Fibroblast of lung (primary cell): ENCODE measurements around the gene SUGCT. TPM values are rescaled to one million over a fixed set of nuclear protein-coding genes. Genes with fewer than 3 reads are reported as not detected.

ENCODE experiments used
- DNase-seq, 2 donors: peaks; one replicate each; pipeline versions ENCODE4 v3.0.0 to v3.0.0-alpha.2; 2010; ENCODE audit warnings: low read depth in 2 of 2
- H2AFZ ChIP-seq: 2 replicates; pipeline ENCODE4 v1.5.1; 2012; ENCODE audit warnings: low read length, control low read depth, inconsistent platforms
- H3K27ac ChIP-seq: 2 replicates; pipeline ENCODE4 v1.5.1; 2011; ENCODE audit warnings: low read length, control low read depth; ENCODE audit not compliant: insufficient read depth
- H3K27me3 ChIP-seq: 2 replicates; pipeline ENCODE4 v1.5.1; 2011; ENCODE audit warnings: mild to moderate bottlenecking, low read length; ENCODE audit not compliant: control insufficient read depth, insufficient read depth
- H3K36me3 ChIP-seq: 2 replicates; pipeline ENCODE4 v1.5.1; 2011; ENCODE audit warnings: low read length; ENCODE audit not compliant: control insufficient read depth, insufficient read depth
- H3K4me1 ChIP-seq: 2 replicates; pipeline ENCODE4 v1.5.1; 2011; ENCODE audit warnings: low read length; ENCODE audit not compliant: control insufficient read depth, insufficient read depth; ENCODE audit errors: extremely low read depth
- H3K4me2 ChIP-seq: 2 replicates; pipeline ENCODE4 v1.5.1; 2011; ENCODE audit warnings: low read length, control low read depth; ENCODE audit not compliant: insufficient read depth; ENCODE audit errors: extremely low read depth
- H3K4me3 ChIP-seq, 4 experiments: fragments of 200-600 bp in 1 of 4; sonication (generic) in 1 of 4; replicated peaks in 1 of 4; 2 replicates each; pipeline ENCODE4 v1.5.1; 2011 to 2016; ENCODE audit warnings: low read length in 4 of 4, low read depth in 3 of 4, mild to moderate bottlenecking in 3 of 4, control low read depth in 2 of 4, inconsistent platforms in 1 of 4, mixed read lengths in 1 of 4; ENCODE audit not compliant: insufficient read depth in 1 of 4; ENCODE audit errors: control extremely low read depth in 1 of 4
- H3K79me2 ChIP-seq: 2 replicates; pipeline ENCODE4 v1.5.1; 2012; ENCODE audit warnings: mild to moderate bottlenecking, low read length, inconsistent platforms; ENCODE audit not compliant: control insufficient read depth, insufficient read depth
- H3K9ac ChIP-seq: 2 replicates; pipeline ENCODE4 v1.5.1; 2011; ENCODE audit warnings: mild to moderate bottlenecking, low read length, control low read depth; ENCODE audit not compliant: insufficient read depth
- H3K9me3 ChIP-seq: 2 replicates; pipeline ENCODE4 v1.5.1; 2012; ENCODE audit warnings: low read depth, low read length; ENCODE audit not compliant: control insufficient read depth, insufficient read depth
- H4K20me1 ChIP-seq: 2 replicates; pipeline ENCODE4 v1.5.1; 2011; ENCODE audit warnings: low read length; ENCODE audit not compliant: control insufficient read depth, insufficient read depth; ENCODE audit errors: extremely low read depth
- EZH2 ChIP-seq: IDR thresholded peaks from 2 replicates; pipeline ENCODE4 v1.5.1; 2012; ENCODE audit warnings: low read length, control low read depth, mild to moderate bottlenecking; ENCODE audit errors: missing control alignments
- polyA plus RNA-seq, 2 donors: library from polyadenylated mRNA; depleted of rRNA in 1 of 2; stranded (reverse) in 1 of 2; unstranded in 1 of 2; fragments of >200 nt; gene quantifications; 2 replicates each; pipeline ENCODE4 v1.2.1, GENCODE V29; 2011 to 2012; ENCODE audit warnings: missing spikeins in 1 of 2
- total RNA-seq: library from RNA; depleted of rRNA; stranded (reverse); fragments of >200 nt; gene quantifications from 2 replicates; pipeline ENCODE4 v1.2.1, GENCODE V29; 2014
- TF ChIP-seq, protein P1 (sequence below), 2 donors: IDR thresholded peaks in 1 of 2; conservative IDR thresholded peaks in 1 of 2; 1 replicate in 1 of 2; 2 replicates in 1 of 2; pipeline ENCODE4 v1.5.1; 2011 to 2012; ENCODE audit warnings: low read length in 2 of 2, control low read depth in 1 of 2, inconsistent platforms in 1 of 2, low read depth in 1 of 2, mild to moderate bottlenecking in 1 of 2

The SUGCT gene
- total and polyA plus RNA-seq, 2 donors (not counting 1 experiment from before 2014, with no cell fraction given), result 8.4 to 16.5 TPM

- no peak overlapping the region for H3K27ac ChIP-seq
- no peaks in the 10 kb centered on the region for H3K9me3 ChIP-seq
- peak; percentile 31 to 38 for DNase-seq
- H3K4me3 ChIP-seq, result no peak overlapping the region
- no peaks in the 10 kb centered on the region for H3K4me1 ChIP-seq
- H4K20me1 ChIP-seq, result no peaks in the 10 kb centered on the region
- TF ChIP-seq EZH2, result no peak
- TF ChIP-seq, protein P1, sequence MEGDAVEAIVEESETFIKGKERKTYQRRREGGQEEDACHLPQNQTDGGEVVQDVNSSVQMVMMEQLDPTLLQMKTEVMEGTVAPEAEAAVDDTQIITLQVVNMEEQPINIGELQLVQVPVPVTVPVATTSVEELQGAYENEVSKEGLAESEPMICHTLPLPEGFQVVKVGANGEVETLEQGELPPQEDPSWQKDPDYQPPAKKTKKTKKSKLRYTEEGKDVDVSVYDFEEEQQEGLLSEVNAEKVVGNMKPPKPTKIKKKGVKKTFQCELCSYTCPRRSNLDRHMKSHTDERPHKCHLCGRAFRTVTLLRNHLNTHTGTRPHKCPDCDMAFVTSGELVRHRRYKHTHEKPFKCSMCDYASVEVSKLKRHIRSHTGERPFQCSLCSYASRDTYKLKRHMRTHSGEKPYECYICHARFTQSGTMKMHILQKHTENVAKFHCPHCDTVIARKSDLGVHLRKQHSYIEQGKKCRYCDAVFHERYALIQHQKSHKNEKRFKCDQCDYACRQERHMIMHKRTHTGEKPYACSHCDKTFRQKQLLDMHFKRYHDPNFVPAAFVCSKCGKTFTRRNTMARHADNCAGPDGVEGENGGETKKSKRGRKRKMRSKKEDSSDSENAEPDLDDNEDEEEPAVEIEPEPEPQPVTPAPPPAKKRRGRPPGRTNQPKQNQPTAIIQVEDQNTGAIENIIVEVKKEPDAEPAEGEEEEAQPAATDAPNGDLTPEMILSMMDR (conservative IDR thresholded peaks at IDR 0.05 in 1 of 2, IDR thresholded peaks at IDR 0.05 in 1 of 2; ENCODE audit: low read depth in 1 of 2, low read length in 2 of 2), result no peak
- H3K79me2 ChIP-seq, result no peaks in the 10 kb centered on the region
- H3K27me3 ChIP-seq, result no peaks in the 10 kb centered on the region
- H3K9ac ChIP-seq, result no peak overlapping the region
- no peaks in the 10 kb centered on the region for H3K36me3 ChIP-seq
- H3K4me2 ChIP-seq, result no peak overlapping the region
- no peak overlapping the region for H2AFZ ChIP-seq
These were observed 713.9 kb downstream of the SUGCT start for GRCh38 chr7:40848541-40849221.

- TF ChIP-seq EZH2, result no peak
- TF ChIP-seq, protein P1 (conservative IDR thresholded peaks at IDR 0.05 in 1 of 2, IDR thresholded peaks at IDR 0.05 in 1 of 2; ENCODE audit: low read depth in 1 of 2, low read length in 2 of 2), result no peak
- no peak overlapping the region for H3K27ac ChIP-seq
- DNase-seq, result peak in 1 of 2 donors; percentile 57
These were observed 715.2 kb downstream of the SUGCT start for GRCh38 chr7:40850017-40850416.

DNA sequence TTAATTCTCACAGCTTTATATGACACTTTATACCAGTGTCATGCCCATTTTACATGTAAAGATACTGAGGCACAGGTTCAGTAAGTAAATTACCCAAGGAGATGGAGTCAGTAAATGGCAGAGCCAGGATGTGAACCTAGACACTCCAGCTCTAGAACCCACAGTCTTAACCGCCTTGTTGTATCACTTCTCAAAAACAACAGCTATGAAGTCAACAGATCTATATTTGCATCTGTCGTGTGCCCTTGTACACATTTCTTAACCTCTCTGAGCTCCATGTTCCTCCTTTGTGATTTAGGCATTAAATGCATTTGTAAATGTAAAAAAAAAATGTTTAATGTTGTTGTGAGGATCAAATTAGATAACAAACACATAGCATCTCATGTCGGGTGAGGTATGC lies 716.2 kb downstream of the SUGCT start:
- no peaks in the 10 kb centered on the region for H4K20me1 ChIP-seq
- no peaks in the 10 kb centered on the region for H3K4me1 ChIP-seq
- TF ChIP-seq, protein P1 (conservative IDR thresholded peaks at IDR 0.05 in 1 of 2, IDR thresholded peaks at IDR 0.05 in 1 of 2; ENCODE audit: low read depth in 1 of 2, low read length in 2 of 2), result no peak
- no peak for TF ChIP-seq EZH2
- no peaks in the 10 kb centered on the region for H3K36me3 ChIP-seq
- H3K27ac ChIP-seq, result no peak overlapping the region
- no peaks in the 10 kb centered on the region for H3K27me3 ChIP-seq
- H3K9me3 ChIP-seq, result no peaks in the 10 kb centered on the region
- no peak overlapping the region for H2AFZ ChIP-seq
- H3K4me2 ChIP-seq, result no peak overlapping the region
- no peak overlapping the region for H3K4me3 ChIP-seq
- no peaks in the 10 kb centered on the region for H3K79me2 ChIP-seq
- H3K9ac ChIP-seq, result no peak overlapping the region
- DNase-seq, result no peak

More at GRCh38 chr7:40850017-40850416, 715.2 kb downstream of the SUGCT start:
- no peaks in the 10 kb centered on the region for H3K9me3 ChIP-seq
- H3K4me2 ChIP-seq, result no peak overlapping the region
- no peaks in the 10 kb centered on the region for H3K27me3 ChIP-seq
- H3K4me1 ChIP-seq, result no peaks in the 10 kb centered on the region
- H3K36me3 ChIP-seq, result no peaks in the 10 kb centered on the region
- H3K9ac ChIP-seq, result no peak overlapping the region
- no peak overlapping the region for H2AFZ ChIP-seq
- H3K4me3 ChIP-seq, result no peak overlapping the region
- no peaks in the 10 kb centered on the region for H4K20me1 ChIP-seq
- no peaks in the 10 kb centered on the region for H3K79me2 ChIP-seq
